CD4-positive, alpha-beta T cell treated with Interleukin-4 for 1 hour (primary cell): ENCODE results near the gene SPRED2.

Experiments used
- DNase-seq, 2 donors: peaks; one replicate each; pipeline ENCODE4 v3.0.0-alpha.2; 2020 to 2022

Gene SPRED2

GRCh38 chr2:65432227-65433190, at the start of gene SPRED2:
Gene SPRED2 (minus strand): TSS chr2:65432599. CDS start chr2:65431987, 612 bp downstream.
- DNase-seq, result peak; percentile 80 to 82

- DNase-seq, result no peak
These were observed 49.6 kb upstream of the SPRED2 start for GRCh38 chr2:65481961-65482360.

GRCh38 chr2:65479524-65479923, 47.1 kb upstream of the SPRED2 start:
- DNase-seq, result no peak

- DNase-seq, result no peak
These were observed 46.2 kb upstream of the SPRED2 start for GRCh38 chr2:65478498-65479135.

- DNase-seq, result no peak
These were observed 45.2 kb upstream of the SPRED2 start for GRCh38 chr2:65477590-65477989.

GRCh38 chr2:65476778-65477177, 44.4 kb upstream of the SPRED2 start:
- no peak for DNase-seq

GRCh38 chr2:65475000-65475399, 42.6 kb upstream of the SPRED2 start:
- no peak for DNase-seq

GRCh38 chr2:65473045-65473444, 40.6 kb upstream of the SPRED2 start:
- no peak for DNase-seq

GRCh38 chr2:65471409-65471808, 39.0 kb upstream of the SPRED2 start:
- DNase-seq, result no peak

- no peak for DNase-seq
These were observed 34.2 kb upstream of the SPRED2 start for GRCh38 chr2:65466551-65466950.

- DNase-seq, result no peak
These were observed 33.5 kb upstream of the SPRED2 start for GRCh38 chr2:65465857-65466256.

GRCh38 chr2:65465124-65465523, 32.7 kb upstream of the SPRED2 start:
- no peak for DNase-seq

- DNase-seq, result no peak
These were observed 32.2 kb upstream of the SPRED2 start for GRCh38 chr2:65464604-65465003.

- no peak for DNase-seq
These were observed 26.6 kb upstream of the SPRED2 start for GRCh38 chr2:65458999-65459398.

GRCh38 chr2:65456886-65457285, 24.5 kb upstream of the SPRED2 start:
- no peak for DNase-seq

GRCh38 chr2:65456064-65456463, 23.7 kb upstream of the SPRED2 start:
- no peak for DNase-seq

GRCh38 chr2:65453916-65454315, 21.5 kb upstream of the SPRED2 start:
- no peak for DNase-seq

- no peak for DNase-seq
These were observed 19.9 kb upstream of the SPRED2 start for GRCh38 chr2:65452150-65452895.

GRCh38 chr2:65450810-65451209, 18.4 kb upstream of the SPRED2 start:
- DNase-seq, result no peak

GRCh38 chr2:65450393-65450792, 18.0 kb upstream of the SPRED2 start:
- no peak for DNase-seq

- no peak for DNase-seq
These were observed 11.2 kb upstream of the SPRED2 start for GRCh38 chr2:65443509-65444186.

GRCh38 chr2:65442420-65443020, 10.1 kb upstream of the SPRED2 start:
- no peak for DNase-seq
